ENCODE measurements around the gene GPR82. TPM values are rescaled to one million over a fixed set of nuclear protein-coding genes. Genes with fewer than 3 reads are reported as not detected.

The GPR82 gene
- total and polyA plus RNA-seq, 10 of the 15 experiments (the other 5 are each of a cell fraction or from before 2014, with no cell fraction given): 0.23 to 1.7 (median 0.56) TPM

GRCh38 chrX:41705680-41706374 is 18.2 kb upstream of the GPR82 start (continued):
- TF ChIP-seq POU2F2 (IDR thresholded peaks at IDR 0.05; ENCODE audit: borderline replicate concordance, low read depth, low read length): peak; percentile 71; the same call in 1 of the 3 replicates
- TF ChIP-seq FOXK2 (IDR thresholded peaks at IDR 0.05): no peak
- TF ChIP-seq CREM (IDR thresholded peaks at IDR 0.05; ENCODE audit: low read depth): 0 out of 2 replicates have a peak, but pooled peaks have one; percentile 13
- peak; percentile 76; the same call in 1 of the 2 replicates for TF ChIP-seq IRF4 (IDR thresholded peaks at IDR 0.05; ENCODE audit: low read depth, low read length)
- TF ChIP-seq, protein P1, sequence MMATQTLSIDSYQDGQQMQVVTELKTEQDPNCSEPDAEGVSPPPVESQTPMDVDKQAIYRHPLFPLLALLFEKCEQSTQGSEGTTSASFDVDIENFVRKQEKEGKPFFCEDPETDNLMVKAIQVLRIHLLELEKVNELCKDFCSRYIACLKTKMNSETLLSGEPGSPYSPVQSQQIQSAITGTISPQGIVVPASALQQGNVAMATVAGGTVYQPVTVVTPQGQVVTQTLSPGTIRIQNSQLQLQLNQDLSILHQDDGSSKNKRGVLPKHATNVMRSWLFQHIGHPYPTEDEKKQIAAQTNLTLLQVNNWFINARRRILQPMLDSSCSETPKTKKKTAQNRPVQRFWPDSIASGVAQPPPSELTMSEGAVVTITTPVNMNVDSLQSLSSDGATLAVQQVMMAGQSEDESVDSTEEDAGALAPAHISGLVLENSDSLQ (IDR thresholded peaks at IDR 0.05): no peak; the same call in 1 of the 2 replicates
- TF ChIP-seq CBX5 (IDR thresholded peaks at IDR 0.05; ENCODE audit: low read depth): no peak
- no peak for TF ChIP-seq GABPA (IDR thresholded peaks at IDR 0.05; ENCODE audit: low read depth)
- TF ChIP-seq NKRF (conservative IDR thresholded peaks at IDR 0.05): no peak
- no peak for TF ChIP-seq CHD2 (IDR thresholded peaks at IDR 0.05; ENCODE audit: borderline replicate concordance, low read depth, low read length)
- TF ChIP-seq NBN (IDR thresholded peaks at IDR 0.05): 0 out of 2 replicates have a peak, but pooled peaks have one; percentile 39
- peak; percentile 43 to 49; a peak in 2 of 4 replicates for TF ChIP-seq EP300 (IDR thresholded peaks at IDR 0.05; ENCODE audit: borderline replicate concordance in 1 of 2, control insufficient read depth in 1 of 2, low read depth in 2 of 2, low read length in 2 of 2)
- peak; percentile 67 for TF ChIP-seq BCL11A (IDR thresholded peaks at IDR 0.05; ENCODE audit: low read depth, low read length)
- no peak for TF ChIP-seq ZSCAN29 (IDR thresholded peaks at IDR 0.05)
- no peak for TF ChIP-seq MAX (IDR thresholded peaks at IDR 0.05; ENCODE audit: low read depth, low read length)
- 0 out of 2 replicates have a peak, but pooled peaks have one; percentile 73 for TF ChIP-seq MTA3 (IDR thresholded peaks at IDR 0.05; ENCODE audit: borderline replicate concordance, low read length)
- TF ChIP-seq, protein P2, sequence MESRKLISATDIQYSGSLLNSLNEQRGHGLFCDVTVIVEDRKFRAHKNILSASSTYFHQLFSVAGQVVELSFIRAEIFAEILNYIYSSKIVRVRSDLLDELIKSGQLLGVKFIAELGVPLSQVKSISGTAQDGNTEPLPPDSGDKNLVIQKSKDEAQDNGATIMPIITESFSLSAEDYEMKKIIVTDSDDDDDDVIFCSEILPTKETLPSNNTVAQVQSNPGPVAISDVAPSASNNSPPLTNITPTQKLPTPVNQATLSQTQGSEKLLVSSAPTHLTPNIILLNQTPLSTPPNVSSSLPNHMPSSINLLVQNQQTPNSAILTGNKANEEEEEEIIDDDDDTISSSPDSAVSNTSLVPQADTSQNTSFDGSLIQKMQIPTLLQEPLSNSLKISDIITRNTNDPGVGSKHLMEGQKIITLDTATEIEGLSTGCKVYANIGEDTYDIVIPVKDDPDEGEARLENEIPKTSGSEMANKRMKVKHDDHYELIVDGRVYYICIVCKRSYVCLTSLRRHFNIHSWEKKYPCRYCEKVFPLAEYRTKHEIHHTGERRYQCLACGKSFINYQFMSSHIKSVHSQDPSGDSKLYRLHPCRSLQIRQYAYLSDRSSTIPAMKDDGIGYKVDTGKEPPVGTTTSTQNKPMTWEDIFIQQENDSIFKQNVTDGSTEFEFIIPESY (IDR thresholded peaks at IDR 0.05): no peak
- TF ChIP-seq, protein P3, sequence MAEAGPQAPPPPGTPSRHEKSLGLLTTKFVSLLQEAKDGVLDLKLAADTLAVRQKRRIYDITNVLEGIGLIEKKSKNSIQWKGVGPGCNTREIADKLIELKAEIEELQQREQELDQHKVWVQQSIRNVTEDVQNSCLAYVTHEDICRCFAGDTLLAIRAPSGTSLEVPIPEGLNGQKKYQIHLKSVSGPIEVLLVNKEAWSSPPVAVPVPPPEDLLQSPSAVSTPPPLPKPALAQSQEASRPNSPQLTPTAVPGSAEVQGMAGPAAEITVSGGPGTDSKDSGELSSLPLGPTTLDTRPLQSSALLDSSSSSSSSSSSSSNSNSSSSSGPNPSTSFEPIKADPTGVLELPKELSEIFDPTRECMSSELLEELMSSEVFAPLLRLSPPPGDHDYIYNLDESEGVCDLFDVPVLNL (IDR thresholded peaks at IDR 0.05; ENCODE audit: low read depth, low read length): no peak
- TF ChIP-seq RAD21 (IDR thresholded peaks at IDR 0.05; ENCODE audit: insufficient read depth, low read depth, low read length): no peak
- peak; percentile 69 for TF ChIP-seq IKZF1 (conservative IDR thresholded peaks at IDR 0.05)
- no peak for TF ChIP-seq EZH2 (IDR thresholded peaks at IDR 0.05; ENCODE audit: borderline replicate concordance, control insufficient read depth, low read depth, low read length)
- TF ChIP-seq ATF7 (IDR thresholded peaks at IDR 0.05; ENCODE audit: low read depth): peak; percentile 35; the same call in 1 of the 2 replicates
- no peak for TF ChIP-seq YY1 (IDR thresholded peaks at IDR 0.05; ENCODE audit: low read depth, low read length)

All from GM12878 (cell line).